GM12864 (cell line): ENCODE data around the gene RAI1.

Source experiments
- DNase-seq: peaks from one replicate; pipeline ENCODE4 v3.0.0-alpha.2; 2011; ENCODE audit warnings: low read depth
- H3K4me3 ChIP-seq: 2 replicates; pipeline ENCODE4 v1.5.1; 2011; ENCODE audit warnings: mild to moderate bottlenecking, low read depth, low read length, control low read depth
- TF ChIP-seq, protein P1 (sequence below): IDR thresholded peaks from 2 replicates; pipeline ENCODE4 v1.5.1; 2011; ENCODE audit warnings: low read depth, mild to moderate bottlenecking, moderate library complexity, low read length, control low read depth, inconsistent platforms; ENCODE audit errors: missing control alignments

RAI1 gene

DNA sequence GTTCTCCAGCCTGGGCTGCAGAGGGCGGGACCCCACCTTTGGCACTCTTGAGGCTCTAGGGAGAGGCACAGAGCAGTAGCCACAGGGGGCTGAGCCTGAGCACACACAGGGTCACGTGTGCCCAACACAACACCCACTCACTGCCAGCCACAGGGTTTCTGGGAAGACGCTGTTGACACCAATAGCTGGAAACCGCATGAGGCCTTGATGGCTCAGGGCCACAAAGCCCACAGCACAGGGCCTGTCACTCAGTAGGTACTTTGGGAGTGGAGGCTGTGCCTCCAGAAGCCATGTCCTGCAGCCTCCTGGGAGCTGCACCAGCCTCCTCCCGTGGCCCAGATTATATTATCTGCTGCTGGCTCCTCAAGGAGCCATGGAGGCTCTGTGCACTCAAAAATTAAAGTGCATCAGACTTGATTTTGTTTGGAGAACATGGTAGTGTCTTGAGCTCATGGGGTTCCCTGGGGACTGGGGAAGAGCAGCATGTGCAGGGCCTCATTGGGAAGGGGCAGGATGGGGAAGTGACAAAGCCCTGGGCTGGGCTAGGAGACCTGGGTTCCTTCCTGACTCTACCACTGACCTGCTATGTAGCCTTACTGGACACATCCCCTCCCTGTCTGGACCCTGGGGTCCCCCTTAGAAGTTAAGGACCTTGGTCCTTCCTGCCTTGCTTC is 168.0 kb downstream of the RAI1 start:
- TF ChIP-seq, protein P1, sequence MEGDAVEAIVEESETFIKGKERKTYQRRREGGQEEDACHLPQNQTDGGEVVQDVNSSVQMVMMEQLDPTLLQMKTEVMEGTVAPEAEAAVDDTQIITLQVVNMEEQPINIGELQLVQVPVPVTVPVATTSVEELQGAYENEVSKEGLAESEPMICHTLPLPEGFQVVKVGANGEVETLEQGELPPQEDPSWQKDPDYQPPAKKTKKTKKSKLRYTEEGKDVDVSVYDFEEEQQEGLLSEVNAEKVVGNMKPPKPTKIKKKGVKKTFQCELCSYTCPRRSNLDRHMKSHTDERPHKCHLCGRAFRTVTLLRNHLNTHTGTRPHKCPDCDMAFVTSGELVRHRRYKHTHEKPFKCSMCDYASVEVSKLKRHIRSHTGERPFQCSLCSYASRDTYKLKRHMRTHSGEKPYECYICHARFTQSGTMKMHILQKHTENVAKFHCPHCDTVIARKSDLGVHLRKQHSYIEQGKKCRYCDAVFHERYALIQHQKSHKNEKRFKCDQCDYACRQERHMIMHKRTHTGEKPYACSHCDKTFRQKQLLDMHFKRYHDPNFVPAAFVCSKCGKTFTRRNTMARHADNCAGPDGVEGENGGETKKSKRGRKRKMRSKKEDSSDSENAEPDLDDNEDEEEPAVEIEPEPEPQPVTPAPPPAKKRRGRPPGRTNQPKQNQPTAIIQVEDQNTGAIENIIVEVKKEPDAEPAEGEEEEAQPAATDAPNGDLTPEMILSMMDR, result no peak
- no peak for DNase-seq
- no peak overlapping the region for H3K4me3 ChIP-seq

- DNase-seq, result no peak
- H3K4me3 ChIP-seq, result no peak overlapping the region
- TF ChIP-seq, protein P1, result peak; percentile 43
These were observed 168.7 kb downstream of the RAI1 start for GRCh38 chr17:17849845-17850373.

GRCh38 chr17:17851103-17852002 is 170.1 kb downstream of the RAI1 start:
- TF ChIP-seq, protein P1, result no peak
- H3K4me3 ChIP-seq, result no peak overlapping the region

DNA sequence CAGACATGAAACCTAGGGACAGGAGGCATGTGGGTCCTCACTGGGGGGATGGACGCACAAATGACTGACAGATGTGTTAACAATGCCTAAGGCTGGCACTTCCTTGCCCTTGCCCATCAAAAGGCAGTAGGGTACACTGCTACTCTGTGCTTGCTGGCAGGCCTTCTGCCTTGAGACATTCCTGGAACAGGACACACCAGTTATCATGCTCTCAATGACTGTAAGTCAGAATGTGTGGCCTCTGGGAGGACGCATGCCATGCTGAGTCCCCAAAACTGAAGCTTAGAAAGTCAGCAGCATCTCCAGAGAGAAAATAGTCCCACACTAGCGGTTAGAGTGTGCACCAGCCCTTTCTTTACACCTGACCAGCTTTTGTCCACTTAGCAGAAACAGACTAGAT is 171.7 kb downstream of the RAI1 start:
- no peak for DNase-seq
- TF ChIP-seq, protein P1, result no peak
- no peak overlapping the region for H3K4me3 ChIP-seq

More at GRCh38 chr17:17851103-17852002, 170.1 kb downstream of the RAI1 start:
- DNase-seq, result no peak

DNA sequence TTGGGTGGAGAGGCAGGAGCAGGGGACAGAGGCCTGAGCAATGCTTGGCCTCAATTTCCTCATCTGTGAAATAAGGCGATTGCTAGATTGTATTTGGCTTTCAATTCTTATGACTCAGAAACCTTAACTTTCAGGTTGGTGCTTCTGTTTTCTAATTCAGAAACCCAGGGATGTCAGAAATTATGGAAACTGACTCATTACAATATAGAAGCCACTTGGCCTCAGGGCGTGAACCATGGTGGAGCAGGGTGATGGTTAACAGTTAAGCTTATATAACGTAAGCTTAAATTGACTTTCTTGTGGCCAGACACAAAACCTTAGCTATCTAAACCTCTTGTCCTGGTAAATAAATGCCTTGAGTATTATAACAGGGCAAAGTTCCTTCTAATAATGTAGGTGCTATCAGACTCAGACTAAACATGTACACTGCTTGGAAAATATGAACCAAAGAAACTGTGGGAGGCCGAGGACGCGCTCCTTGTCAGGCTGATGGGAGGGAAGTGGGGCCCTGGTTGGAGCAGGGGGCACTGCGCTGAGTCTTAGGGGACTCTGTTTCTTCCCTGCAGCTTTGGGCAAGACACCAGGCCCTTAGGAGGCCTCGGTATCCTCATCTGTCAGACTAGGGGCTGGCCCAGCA is 172.7 kb downstream of the RAI1 start:
- TF ChIP-seq, protein P1, result no peak
- DNase-seq, result no peak
- H3K4me3 ChIP-seq, result no peak overlapping the region

DNA sequence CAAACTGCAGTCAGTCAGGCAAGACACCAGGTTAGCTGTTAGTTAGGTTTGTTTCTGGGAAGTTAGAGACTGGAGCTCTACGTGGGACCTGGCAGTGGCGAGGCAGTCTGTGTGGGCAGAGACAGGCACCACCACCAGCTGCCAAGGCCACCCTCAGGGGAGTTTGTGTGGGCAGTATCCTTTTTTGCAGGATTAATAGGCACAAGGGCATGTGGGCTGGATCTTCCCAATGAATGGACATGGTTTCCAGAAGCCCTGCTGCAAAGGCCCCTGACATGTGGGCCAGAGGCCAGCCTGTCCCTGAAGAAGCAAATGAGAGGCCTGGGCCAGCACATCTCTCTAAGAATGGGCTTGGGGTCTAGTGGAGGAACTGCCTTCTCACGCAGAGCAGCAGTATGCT is 174.7 kb downstream of the RAI1 start:
- no peak for DNase-seq
- TF ChIP-seq, protein P1, result no peak
- H3K4me3 ChIP-seq, result no peak overlapping the region
